Stimulated activated CD8-positive, alpha-beta memory T cell treated with anti-CD3 and anti-CD28 coated beads, Interleukin-15, amount 100 ng/mL, for 48 hours (primary cell): ENCODE results near the gene RTBDN.
"Not testable (repeated sequence)": the region's sequence is repeated elsewhere in the genome, so short reads cannot be mapped to it uniquely, and the experiment has no call there.

Experiments used
- DNase-seq, 2 donors: peaks; one replicate each; pipeline ENCODE4 v3.0.0-alpha.2; 2020; ENCODE audit warnings: low read depth in 2 of 2

RTBDN gene

DNA sequence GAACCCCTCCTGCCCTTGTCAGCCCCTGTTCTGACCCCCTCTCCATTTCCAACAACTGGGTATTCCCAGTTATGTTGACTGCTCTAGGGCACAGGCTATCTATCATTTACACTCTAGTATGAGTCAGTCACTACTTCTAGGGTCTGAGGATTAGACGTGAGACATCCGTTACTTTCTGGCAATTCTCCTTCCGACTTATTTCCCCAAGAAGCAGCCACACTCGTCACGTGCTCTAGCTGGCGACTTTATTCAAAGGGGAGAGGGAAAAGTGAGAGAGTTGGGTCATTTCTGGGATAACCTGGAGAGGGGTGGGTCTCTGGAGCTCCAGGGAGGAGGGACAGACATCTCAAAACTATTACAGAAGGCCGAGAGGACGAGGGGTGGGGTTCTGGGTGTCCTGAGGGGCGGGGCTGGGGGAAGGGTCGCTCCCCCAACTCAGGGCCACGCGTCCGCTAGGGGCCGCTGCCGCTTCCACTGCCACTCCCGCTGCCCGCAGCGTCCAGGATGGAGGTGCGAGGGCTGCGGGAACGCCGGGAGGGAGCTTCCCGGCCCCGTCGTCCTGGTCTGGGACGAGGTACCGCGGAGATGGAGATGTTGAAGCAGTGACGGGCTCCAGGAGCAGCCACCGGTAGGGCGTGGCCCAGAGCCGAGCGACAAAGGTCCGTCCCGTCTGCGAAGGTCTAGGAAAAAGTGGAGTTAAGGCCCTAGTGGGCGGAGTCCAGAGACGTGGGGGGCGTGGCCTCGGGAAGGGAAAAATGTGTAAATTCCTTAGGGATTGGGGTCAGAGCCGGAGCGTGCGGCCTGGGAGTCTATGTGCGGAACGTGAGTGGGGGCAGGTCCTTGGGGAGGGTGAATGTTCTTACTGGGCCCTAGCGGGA lies 8.9 kb downstream of the RTBDN start:
- DNase-seq = no peak

- DNase-seq = no peak
These were observed 12.6 kb downstream of the RTBDN start for GRCh38 chr19:12821761-12822160.

- not testable (repeated sequence) for DNase-seq
These were observed 16.6 kb downstream of the RTBDN start for GRCh38 chr19:12817810-12818209.

GRCh38 chr19:12817188-12817587 lies 17.2 kb downstream of the RTBDN start:
- not testable (repeated sequence) for DNase-seq

DNA sequence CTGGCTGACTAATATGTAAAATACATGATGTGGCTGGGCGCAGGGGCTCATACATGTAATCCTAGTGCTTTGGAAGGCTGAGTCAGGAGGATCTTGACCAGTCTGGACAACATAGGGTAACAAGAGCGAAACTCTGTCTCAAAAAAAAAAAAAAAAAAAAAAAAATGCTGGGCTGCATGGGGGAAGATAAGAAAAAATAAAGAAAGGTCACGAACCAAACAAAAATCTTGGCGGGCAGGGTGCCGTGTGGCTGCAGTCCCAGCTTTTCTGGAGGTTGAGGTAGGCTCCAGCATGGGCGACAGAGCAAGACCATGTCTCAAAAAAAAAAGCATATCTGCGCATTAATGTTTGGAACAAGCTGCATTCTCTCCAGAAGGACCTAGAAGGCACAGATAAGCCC lies 19.3 kb downstream of the RTBDN start:
- DNase-seq = no peak

DNA sequence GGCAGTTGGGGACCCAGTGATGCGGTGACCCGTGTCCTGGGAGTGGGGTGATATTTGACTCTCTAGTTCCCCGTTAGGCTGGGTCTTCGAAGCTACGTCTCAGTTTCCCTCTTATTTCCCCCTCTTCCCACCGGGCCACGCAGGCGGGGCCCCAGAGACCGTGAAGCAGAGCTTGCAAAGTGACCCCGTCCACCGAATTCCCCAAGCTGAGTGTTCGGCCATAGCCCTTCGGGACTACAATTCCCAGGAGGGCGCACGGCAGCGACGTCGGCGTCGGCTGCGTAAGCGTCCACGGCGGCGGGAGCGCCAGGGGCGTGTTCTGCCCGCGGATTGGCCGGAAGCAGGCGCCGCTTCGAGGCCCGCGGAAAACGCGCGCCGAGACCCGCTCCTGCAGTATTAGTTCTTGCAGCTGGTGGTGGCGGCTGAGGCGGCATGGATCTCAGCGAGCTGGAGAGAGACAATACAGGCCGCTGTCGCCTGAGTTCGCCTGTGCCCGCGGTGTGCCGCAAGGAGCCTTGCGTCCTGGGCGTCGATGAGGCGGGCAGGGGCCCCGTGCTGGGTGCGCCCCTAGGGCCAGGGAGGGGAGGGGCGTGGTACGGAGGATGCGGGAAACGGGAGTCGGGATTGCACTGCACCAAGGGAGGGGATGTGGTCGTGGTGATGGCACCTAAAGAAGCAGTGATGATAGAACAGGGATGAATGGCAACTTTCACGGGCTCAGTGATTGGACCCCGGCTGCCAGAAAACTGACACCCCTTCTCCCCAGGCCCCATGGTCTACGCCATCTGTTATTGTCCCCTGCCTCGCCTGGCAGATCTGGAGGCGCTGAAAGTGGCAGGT lies 27.9 kb downstream of the RTBDN start, which contains the start of gene RNASEH2A:
Gene RNASEH2A (plus strand): TSS at position 343 of the 840 bp plus-strand sequence. CDS start 90 bp downstream, at position 433.
- peak; percentile 85 to 87 for DNase-seq

DNA sequence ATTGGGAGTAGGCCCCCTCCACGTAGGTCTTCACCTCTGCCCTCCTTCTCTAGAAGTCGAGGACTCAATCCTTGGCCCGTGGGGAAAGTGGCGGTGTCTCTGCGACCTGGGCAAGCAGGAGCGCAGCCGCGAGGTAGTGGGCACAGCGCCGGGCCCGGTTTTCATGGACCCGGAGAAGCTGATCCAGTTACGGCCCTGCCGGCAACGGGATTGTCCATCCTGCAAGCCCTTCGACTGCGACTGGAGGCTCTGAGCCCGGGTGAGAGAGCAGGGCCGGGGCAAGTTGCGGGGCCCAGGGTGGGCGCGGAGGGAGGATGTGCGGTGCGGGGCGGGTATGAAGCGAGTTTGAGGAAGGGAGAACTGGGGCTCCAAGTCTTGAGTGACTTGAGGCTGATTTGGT lies 30.3 kb downstream of the RTBDN start:
- DNase-seq = no peak

DNA sequence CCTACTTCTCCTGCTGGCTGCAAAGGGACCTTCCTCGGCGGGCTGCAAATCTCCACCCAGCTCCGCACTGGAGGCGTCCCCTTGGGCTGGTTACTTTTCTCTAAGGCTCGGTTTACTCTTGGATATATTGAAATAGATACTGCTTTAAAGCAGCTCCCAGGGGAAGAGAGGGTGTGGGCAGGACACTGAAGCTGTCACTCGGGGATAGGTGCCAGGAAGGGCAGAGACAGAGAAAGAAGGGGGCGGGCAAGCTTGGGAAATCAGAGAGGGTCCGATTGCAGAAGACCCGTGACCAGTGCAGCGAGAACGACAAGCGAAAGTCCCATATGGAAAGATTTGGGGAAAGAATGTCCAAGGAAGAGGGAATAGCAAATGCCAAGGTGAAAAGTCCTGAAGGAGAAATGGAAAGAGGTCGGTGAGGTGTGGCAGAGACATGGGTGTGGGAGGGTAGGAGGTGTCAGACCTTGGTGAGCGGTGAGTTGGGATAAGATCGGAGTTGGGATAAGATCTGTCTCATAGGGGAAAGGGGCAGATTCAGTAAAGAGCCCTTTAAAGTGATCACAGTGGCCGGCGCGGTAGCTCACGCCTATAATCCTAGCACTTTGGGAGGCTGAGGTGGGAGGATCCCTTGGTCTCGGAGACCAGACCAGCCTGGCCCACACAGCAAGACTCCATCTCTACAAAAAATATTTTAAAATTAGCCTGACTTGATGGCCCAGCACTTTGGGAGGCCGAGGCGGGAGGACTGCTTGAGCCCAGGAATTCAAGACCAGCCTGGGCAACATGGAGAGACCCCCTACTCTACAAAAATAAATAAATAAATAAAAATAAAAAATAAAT lies 31.9 kb downstream of the RTBDN start:
- no peak for DNase-seq

GRCh38 chr19:12801466-12802266 lies 32.7 kb downstream of the RTBDN start, which contains the start of the genes PRDX2 and THSD8:
TSS of gene PRDX2 (minus strand) at chr19:12801800. CDS start at chr19:12801261, 539 bp downstream.
TSS of gene THSD8 (plus strand) at chr19:12802069. CDS start at chr19:12802072, 3 bp downstream.
- DNase-seq = peak in 1 of 2 donors; percentile 68

GRCh38 chr19:12800923-12801465 lies 33.4 kb downstream of the RTBDN start:
- no peak for DNase-seq

- no peak for DNase-seq
These were observed 34.0 kb downstream of the RTBDN start for GRCh38 chr19:12800466-12800770.

GRCh38 chr19:12799742-12800465 lies 34.5 kb downstream of the RTBDN start:
- no peak for DNase-seq

GRCh38 chr19:12797607-12798006 lies 36.8 kb downstream of the RTBDN start:
- DNase-seq = not testable (repeated sequence)

- no peak for DNase-seq
These were observed 37.2 kb downstream of the RTBDN start for GRCh38 chr19:12797141-12797587.

GRCh38 chr19:12796146-12797071 lies 38.0 kb downstream of the RTBDN start:
- no peak for DNase-seq

DNA sequence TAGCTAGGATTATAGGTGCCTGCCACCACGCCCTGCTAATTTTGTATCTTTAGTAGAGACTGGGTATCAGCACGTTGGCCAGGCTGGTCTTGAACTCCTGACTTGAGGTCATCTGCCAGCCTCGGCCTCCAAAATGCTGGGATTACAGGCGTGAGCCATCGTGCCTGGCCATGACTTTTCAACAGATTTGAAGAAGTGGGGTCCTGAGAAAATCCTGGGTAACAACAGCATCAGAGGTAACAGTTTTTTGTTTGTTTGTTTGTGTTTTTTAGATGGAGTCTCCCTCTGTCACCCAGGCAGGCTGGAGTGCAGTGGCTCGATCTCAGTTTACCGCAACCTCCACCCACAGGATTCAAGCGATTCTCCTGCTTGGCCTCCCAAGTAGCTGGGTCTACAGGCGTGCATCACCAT lies 39.4 kb downstream of the RTBDN start:
- no peak for DNase-seq

- no peak for DNase-seq
These were observed 40.0 kb downstream of the RTBDN start for GRCh38 chr19:12794196-12794941.
